Cardiac fibroblast (primary cell): ENCODE data around the gene NAGPA.

Experiments used
- DNase-seq, 2 donors: peaks; one replicate each; pipeline versions ENCODE4 v3.0.0 to v3.0.0-alpha.2; 2010; ENCODE audit warnings: low read depth in 2 of 2
- H3K4me3 ChIP-seq, 2 donors: replicated peaks in 1 of 2; 1 replicate in 1 of 2; 2 replicates in 1 of 2; pipeline ENCODE4 v1.5.1; 2011; ENCODE audit warnings: low read depth in 2 of 2, low read length in 2 of 2, mild to moderate bottlenecking in 2 of 2, moderate library complexity in 1 of 2
- TF ChIP-seq, protein P1 (sequence below): IDR thresholded peaks from one replicate; pipeline ENCODE4 v1.5.1; 2011; ENCODE audit warnings: low read depth, mild to moderate bottlenecking, low read length, inconsistent platforms

Gene NAGPA

DNA sequence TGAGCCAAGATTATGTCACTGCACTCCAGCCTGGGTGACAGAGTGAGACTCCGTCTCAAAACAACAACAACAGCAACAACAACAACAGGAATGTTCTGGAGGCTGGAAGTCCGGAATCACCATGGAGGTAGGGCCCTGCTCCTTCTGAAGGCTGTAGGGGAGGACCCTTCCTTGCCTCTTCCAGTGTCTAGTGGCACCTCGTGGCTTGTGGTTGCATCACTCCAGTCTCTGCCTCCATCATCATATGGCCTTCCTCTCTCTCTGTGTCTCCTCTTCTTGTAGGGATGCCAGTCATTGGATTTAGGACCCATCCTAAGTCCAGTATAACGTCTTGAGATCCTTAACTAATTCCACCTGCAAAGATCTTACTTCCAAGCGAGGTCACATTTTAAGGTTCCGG is 14.0 kb downstream of the NAGPA start:
- no peak overlapping the region for H3K4me3 ChIP-seq
- no peak for DNase-seq
- TF ChIP-seq, protein P1, sequence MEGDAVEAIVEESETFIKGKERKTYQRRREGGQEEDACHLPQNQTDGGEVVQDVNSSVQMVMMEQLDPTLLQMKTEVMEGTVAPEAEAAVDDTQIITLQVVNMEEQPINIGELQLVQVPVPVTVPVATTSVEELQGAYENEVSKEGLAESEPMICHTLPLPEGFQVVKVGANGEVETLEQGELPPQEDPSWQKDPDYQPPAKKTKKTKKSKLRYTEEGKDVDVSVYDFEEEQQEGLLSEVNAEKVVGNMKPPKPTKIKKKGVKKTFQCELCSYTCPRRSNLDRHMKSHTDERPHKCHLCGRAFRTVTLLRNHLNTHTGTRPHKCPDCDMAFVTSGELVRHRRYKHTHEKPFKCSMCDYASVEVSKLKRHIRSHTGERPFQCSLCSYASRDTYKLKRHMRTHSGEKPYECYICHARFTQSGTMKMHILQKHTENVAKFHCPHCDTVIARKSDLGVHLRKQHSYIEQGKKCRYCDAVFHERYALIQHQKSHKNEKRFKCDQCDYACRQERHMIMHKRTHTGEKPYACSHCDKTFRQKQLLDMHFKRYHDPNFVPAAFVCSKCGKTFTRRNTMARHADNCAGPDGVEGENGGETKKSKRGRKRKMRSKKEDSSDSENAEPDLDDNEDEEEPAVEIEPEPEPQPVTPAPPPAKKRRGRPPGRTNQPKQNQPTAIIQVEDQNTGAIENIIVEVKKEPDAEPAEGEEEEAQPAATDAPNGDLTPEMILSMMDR = no peak

DNA sequence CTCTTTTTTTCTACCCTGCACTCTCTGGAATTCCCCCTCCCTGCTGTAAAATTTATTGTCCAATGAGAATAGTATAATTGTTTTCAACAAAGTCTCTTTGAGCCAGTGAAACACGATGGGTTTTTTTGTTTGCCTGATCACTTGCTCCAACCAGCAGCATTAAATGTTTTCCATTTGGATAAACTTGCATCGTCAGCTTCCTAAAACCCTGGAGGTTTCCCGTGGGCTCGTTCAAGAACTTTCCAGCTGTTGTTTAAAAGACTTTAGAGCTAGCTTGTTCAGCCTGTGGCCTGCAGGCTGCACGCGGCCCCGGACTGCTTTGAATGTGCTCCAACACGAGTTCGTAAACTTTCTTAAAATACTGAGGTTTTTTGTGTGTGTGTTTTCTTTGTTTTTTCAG is 14.9 kb downstream of the NAGPA start:
- DNase-seq = no peak
- no peak overlapping the region for H3K4me3 ChIP-seq
- TF ChIP-seq, protein P1 = no peak

DNA sequence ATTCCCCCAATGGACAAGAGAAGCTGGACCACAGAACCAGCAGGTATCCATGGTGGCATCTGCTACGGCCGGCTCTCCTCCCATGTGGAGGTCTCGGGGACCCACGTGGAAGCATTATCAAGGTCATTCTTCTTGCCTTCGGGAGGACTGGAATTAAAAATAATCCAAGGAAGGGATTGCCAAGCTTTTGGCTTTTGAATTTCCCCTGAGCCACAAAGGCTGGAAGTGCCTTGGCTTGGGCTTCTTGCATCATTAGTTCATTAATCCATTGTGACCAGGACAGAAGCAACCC is 16.1 kb downstream of the NAGPA start:
- DNase-seq = no peak
- no peak overlapping the region for H3K4me3 ChIP-seq
- TF ChIP-seq, protein P1 = no peak

DNA sequence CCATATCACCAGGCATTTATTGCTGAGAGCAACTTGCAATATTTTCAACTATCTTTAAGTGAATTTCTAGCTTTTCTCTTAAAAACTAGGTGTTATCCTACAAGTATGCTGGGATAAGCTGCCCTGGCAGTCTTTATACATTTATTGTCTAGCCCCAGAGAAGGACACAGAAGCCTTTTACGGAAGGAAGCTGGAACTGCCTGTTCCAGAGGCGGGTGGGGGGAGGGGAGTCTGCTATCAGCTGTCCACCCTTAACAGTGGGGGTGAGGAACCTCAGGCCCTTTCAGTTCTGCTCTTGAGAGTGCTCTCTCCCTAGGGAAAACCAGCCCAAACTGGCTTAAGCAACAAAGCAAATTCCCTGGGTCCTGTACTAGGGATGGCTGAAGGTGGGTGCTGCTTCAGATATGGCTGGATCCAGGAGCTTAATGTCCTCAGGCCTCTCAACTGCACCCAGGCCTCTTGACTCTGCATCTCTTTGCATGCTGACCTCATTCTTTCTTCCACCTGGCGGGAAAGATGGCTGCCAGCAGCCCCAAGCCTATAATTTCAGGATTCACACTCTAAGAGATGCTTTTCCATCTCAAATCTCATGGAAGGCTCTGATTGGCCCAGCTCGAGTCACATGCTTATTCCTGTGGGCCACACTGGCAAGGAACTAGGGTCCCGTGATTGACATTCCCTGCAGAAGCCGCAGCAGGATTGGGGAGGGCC is 16.6 kb downstream of the NAGPA start:
- no peak for DNase-seq
- no peak overlapping the region for H3K4me3 ChIP-seq
- TF ChIP-seq, protein P1 = no peak

DNA sequence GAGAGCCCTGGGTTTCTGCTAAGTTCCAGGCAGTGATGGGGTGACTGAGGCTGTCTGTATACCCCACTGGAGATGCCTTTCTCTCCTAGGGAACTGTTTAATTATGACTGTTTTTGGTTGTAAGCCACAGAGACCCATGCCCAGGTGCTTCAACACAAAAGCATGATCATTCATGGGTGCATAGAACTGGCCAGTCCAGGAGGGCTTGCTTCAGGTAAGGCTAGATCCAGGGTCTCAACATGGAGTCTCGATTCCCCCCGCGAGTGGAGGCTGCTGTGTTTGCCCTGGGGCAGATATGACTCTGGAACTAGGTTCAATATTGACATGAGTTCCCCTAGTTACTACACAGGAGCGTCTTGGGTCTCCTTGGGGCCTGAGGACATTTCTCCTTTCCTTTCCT is 17.8 kb downstream of the NAGPA start:
- H3K4me3 ChIP-seq = no peak overlapping the region
- DNase-seq = no peak
- TF ChIP-seq, protein P1 = no peak

DNA sequence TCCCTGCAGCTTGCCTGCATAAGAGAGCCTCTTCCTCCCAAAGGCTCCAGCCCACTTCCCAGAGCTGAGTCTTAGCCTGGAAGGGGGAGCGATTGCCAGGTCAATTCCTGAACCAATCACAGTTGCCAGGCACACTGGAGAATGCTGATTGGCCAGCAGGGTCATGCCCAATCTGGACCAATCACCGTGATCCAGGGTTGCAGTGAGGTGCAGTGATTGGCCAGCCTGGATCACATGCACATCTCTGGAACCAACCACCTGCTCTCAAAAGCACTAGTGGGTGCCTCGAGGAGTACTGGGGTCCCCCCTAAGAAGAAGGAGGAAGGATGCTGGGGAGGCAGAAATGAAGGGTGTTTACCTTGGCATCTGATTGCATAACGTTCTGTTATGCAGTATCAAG is 18.4 kb downstream of the NAGPA start:
- H3K4me3 ChIP-seq = no peak overlapping the region
- TF ChIP-seq, protein P1 = no peak
- no peak for DNase-seq

DNA sequence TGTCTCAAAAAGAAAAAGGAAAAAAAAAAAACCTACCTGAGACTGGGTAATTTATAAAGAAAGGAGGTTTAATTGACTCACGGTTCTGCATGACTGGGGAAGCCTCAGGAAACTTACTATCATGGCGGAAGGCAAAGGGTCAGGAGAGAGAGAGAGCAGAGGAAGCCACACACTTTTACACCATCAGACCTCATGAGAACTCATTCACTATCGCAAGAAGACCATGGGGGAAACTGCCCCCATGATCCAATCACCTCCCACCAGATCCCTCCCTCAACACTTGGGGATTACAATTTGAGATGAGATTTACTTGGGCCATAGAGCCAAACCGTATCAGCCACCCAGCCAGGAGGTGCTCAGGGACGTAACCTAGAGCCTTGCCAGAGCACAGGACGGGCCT is 20.8 kb downstream of the NAGPA start:
- TF ChIP-seq, protein P1 = no peak
- H3K4me3 ChIP-seq = no peak overlapping the region
- no peak for DNase-seq
